GM18499 (cell line): Measurements from ENCODE around the gene RHBDD1.
"Not testable (repeated sequence)": the region's sequence is repeated elsewhere in the genome, so short reads cannot be mapped to it uniquely, and the experiment has no call there.

Experiments used
- ATAC-seq: cut with Tn5 transposase; IDR thresholded peaks from one replicate; pipeline ENCODE4 v1.9.1; 2021; ENCODE audit warnings: moderate number of reproducible peaks; ENCODE audit not compliant: insufficient read depth, unreplicated experiment

RHBDD1 gene

GRCh38 chr2:226799211-226799975 lies 36.5 kb upstream of the RHBDD1 start, which contains the start of gene IRS1:
TSS of gene IRS1 (minus strand) at chr2:226799820. CDS start at chr2:226798738, 1,082 bp downstream.
- ATAC-seq = no peak

DNA sequence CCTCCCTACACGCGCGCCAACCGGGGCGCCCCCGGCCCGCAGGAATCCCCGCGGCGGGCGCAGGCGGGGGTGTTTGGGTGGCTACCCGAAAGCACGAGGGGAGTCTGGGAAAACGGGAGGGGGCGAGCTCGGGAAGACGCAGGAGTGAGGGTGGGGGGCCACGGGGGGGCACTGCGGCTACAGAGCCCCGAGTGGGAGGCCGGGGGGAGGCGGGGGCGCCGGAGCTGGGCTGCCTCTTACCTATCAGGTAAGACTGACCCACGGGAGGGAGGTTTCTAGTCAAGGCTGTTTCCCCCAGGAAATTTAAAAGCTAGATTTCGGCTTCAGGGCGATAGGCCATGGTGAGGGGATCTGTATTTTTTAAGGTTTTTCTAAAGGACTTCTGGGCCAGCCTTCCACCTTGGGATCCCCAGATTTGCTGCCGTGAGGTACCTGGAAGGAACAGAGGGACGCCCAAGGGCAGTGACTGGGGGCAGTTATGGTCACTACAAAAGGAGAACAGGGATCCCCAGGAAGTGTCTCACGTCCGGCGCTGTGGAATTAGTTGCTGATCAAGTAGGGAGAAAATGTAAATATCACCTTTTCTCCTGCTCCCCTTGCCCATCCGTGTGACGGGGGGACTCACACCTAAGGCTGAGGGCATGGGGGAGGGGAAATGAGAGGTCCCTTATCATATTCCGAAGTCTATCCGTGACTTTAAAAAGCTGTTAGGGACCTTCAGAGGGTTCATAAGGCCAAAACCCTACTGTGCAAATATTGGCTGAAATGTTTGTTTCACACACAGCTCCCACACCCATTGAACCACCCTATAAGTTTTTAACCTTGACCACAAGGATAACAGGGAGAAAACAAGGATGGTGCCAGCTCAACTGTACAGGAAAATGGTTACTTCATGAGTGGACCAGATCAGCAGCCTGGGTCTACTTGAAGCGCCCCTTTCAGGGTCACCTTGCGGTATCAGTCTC lies 35.6 kb upstream of the RHBDD1 start:
- ATAC-seq = no peak

DNA sequence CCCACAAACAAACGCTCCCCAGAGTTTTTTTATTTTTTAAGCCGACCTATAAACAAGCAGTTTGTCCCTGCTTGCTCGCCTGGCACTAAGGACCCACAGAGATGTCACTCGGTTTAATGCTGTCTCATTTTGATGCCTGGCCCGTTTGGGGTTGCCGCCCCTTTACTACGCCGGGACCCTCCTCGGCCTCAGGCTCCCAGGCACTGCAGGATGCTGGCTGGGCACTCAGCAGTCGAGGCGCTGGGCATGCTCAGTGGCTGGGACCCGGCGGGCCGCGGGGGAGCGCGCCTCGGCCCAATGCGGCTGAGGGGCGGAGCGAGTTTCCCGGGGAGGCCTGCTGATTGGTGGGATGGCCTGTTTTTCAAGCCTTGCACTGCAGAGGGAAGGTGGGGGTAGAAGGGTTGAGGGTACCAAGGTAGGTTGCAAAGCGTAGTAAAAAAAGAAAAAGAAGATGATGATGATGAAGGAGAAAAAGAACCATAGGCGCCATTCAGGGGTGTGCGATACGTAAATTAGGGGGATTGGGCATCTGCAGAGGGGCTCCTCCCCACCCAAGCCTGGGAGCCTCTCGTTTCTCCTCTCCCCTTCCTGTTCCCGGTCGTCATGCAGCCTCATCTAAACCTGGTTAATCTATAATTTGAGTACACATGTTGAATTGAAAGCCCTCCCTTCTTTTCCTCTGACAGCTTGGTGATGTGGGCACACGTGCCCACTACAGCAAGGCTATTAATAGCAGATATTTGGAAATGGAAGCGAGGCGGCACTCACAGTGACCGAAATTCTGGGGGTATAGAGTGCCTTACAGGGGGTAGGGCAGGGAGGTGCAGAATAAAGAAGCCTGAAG lies 34.7 kb upstream of the RHBDD1 start:
- peak; percentile 77 for ATAC-seq

GRCh38 chr2:226802573-226802972 lies 33.3 kb upstream of the RHBDD1 start:
- ATAC-seq = no peak

- no peak for ATAC-seq
These were observed 32.4 kb upstream of the RHBDD1 start for GRCh38 chr2:226803410-226803809.

DNA sequence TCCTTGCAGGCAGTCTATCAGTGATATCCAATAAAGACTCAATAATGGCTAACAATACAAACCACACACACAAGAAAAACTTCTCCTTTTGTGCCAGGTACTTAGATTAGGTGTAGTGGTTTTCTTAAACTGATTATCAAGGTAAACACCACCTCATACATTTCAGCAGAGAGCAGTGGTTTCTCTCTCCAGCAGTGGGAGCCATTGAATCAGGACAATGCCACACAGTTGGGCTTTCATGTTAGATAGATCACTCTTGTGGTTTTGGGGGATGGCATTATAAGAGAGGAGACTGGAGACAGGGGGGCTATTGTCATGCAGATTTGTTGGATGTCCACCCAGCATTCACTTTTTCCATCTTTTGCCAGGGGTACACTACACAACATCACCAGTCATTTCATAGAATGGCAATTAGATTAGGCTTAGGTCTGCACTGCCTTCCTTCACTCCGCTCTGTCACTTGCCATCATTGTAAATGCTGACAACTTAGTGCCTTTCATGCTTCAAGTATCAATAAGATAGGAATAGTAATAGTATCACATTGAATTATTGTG lies 22.6 kb upstream of the RHBDD1 start:
- ATAC-seq = no peak

- no peak for ATAC-seq
These were observed 16.9 kb upstream of the RHBDD1 start for GRCh38 chr2:226818930-226819329.

GRCh38 chr2:226825056-226825455 lies 10.8 kb upstream of the RHBDD1 start:
- no peak for ATAC-seq

- ATAC-seq = no peak
These were observed 7.7 kb upstream of the RHBDD1 start for GRCh38 chr2:226828191-226828590.

GRCh38 chr2:226829721-226830631 lies 5.9 kb upstream of the RHBDD1 start:
- ATAC-seq = no peak

GRCh38 chr2:226831266-226831665 lies 4.6 kb upstream of the RHBDD1 start:
- no peak for ATAC-seq

- no peak for ATAC-seq
These were observed 3.8 kb upstream of the RHBDD1 start for GRCh38 chr2:226832061-226832460.

GRCh38 chr2:226834880-226835279 lies 974 bp upstream of the RHBDD1 start:
- not testable (repeated sequence) for ATAC-seq

- ATAC-seq = peak; percentile 9
These were observed 446 bp upstream of the RHBDD1 start for GRCh38 chr2:226835420-226835795.

- peak; percentile 3 for ATAC-seq
These were observed 663 bp downstream of the RHBDD1 start for GRCh38 chr2:226836548-226836885.

DNA sequence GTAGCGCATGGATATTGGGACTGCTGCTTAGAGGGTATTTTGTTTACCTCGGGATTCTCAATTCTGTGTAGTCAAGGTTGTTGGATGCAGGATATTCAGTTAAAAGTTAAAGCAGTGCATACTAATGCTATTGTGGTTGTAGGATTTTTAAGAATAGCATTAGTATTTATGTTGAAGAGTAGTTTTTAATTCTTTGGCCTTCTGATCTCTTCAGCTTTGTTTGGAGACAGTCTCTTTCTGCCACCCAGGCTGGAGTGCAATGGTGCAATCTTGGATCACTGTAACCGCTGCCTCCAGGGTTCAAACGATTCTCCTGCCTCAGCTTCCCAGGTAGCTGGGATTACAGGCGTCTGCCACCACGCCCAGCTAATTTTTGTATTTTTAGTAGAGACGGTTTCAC lies 1.5 kb downstream of the RHBDD1 start:
- no peak for ATAC-seq

DNA sequence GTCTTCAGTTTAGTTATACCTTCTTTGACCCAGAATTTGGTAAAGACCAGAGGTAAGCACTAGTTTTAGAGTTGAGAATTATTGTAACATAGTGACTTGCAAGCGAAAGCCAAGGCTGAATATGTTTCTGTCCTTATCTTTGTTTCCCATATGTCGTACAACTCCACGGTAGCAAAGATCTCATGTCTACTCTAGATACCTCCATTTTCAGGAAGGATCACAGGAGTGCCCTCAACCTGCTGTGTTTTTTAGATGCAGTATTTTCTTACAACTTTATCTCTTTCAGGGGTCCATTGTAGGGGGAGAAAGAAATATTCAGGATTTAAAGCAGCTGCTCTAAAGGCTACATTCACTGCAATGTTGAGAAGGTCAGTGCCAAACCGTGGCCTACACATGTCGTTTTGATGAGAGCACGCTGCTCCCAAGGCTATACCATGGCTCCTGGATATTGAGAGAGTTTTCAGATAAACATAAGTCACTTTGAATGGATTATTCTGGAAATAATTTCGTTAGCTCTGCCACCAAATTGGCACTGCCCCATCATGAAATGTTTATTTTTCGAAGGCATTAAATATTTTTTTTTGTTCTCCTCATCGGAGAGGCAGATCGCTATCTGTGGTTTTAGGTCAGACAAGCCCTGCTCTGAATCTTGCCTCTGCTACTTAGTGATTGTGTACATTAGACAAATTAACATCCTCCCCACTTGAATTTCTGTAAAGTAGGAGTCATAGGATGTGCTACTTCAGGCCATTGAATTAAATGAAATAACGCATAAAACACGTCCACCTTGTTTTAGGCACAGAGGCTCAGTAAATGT lies 2.1 kb downstream of the RHBDD1 start:
- ATAC-seq = no peak

GRCh38 chr2:226838722-226839121 lies 2.9 kb downstream of the RHBDD1 start:
- ATAC-seq = no peak
